ENCODE results near the gene P2RY12. TPM values are rescaled to one million over a fixed set of nuclear protein-coding genes. Genes with fewer than 3 reads are reported as not detected.

P2RY12 gene
- total and polyA plus RNA-seq, 2 donors (not counting 1 experiment from before 2014, with no cell fraction given) = 0.34 to 2.5 TPM

GRCh38 chr3:151305060-151305774, 79.3 kb downstream of the P2RY12 start:
- no peaks in the 10 kb centered on the region for H4K20me1 ChIP-seq (ENCODE audit: control insufficient read depth, extremely low read depth, insufficient read depth, low read length)
- H3K9ac ChIP-seq (ENCODE audit: insufficient read depth, low read length) = no peak overlapping the region
- no peak overlapping the region for H2AFZ ChIP-seq (ENCODE audit: low read length)
- DNase-seq (ENCODE audit: low read depth in 2 of 2) = peak; percentile 97 to 99
- TF ChIP-seq CTCF (conservative IDR thresholded peaks at IDR 0.05 in 1 of 2, IDR thresholded peaks at IDR 0.05 in 1 of 2; ENCODE audit: low read depth in 1 of 2, low read length in 2 of 2) = peak; percentile 16 to 24
- TF ChIP-seq EZH2 (IDR thresholded peaks at IDR 0.05; ENCODE audit: low read length, missing control alignments) = no peak
- H3K27me3 ChIP-seq (ENCODE audit: control insufficient read depth, insufficient read depth, low read length) = no peaks in the 10 kb centered on the region
- H3K4me3 ChIP-seq (replicated peaks in 1 of 4; ENCODE audit: control extremely low read depth in 1 of 4, insufficient read depth in 1 of 4, low read depth in 3 of 4, low read length in 4 of 4) = peak overlapping the region in 1 of 4 experiments; percentile 9
- peak overlapping the region; percentile 42 for H3K27ac ChIP-seq (ENCODE audit: insufficient read depth, low read length)
- H3K4me1 ChIP-seq (ENCODE audit: control insufficient read depth, extremely low read depth, insufficient read depth, low read length) = peaks cover 28% of the 10 kb centered on the region
- no peaks in the 10 kb centered on the region for H3K9me3 ChIP-seq (ENCODE audit: control insufficient read depth, insufficient read depth, low read depth, low read length)
- H3K4me2 ChIP-seq (ENCODE audit: extremely low read depth, insufficient read depth, low read length) = peak overlapping the region; percentile 45
- no peaks in the 10 kb centered on the region for H3K36me3 ChIP-seq (ENCODE audit: control insufficient read depth, insufficient read depth, low read length)
- no peaks in the 10 kb centered on the region for H3K79me2 ChIP-seq (ENCODE audit: control insufficient read depth, insufficient read depth, low read length)

DNA sequence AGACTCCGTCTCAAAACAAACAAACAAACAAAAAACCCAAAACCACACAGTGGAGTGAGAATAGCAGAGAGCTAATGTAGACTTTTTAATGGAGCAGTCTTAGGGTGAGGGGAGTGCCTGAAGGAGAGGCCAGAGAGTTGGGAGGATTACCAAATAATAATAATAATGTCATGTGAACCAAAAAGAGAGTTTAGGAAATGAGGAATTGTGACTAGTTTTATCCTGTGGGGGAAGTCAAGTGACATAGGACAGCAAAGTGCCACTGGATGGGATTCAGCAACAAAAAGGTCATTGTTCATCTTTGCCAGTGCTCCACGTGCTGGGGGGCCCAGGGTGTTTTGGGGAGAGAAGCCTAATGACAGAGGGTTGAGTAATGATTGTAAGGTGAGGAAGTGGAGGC, 80.8 kb downstream of the P2RY12 start:
- H2AFZ ChIP-seq (ENCODE audit: low read length) = no peak overlapping the region
- H3K4me3 ChIP-seq (replicated peaks in 1 of 4; ENCODE audit: control extremely low read depth in 1 of 4, insufficient read depth in 1 of 4, low read depth in 3 of 4, low read length in 4 of 4) = no peak overlapping the region
- TF ChIP-seq EZH2 (IDR thresholded peaks at IDR 0.05; ENCODE audit: low read length, missing control alignments) (no peak), CTCF (conservative IDR thresholded peaks at IDR 0.05 in 1 of 2, IDR thresholded peaks at IDR 0.05 in 1 of 2; ENCODE audit: low read depth in 1 of 2, low read length in 2 of 2) (no peak)
- H3K27me3 ChIP-seq (ENCODE audit: control insufficient read depth, insufficient read depth, low read length) = no peaks in the 10 kb centered on the region
- H3K36me3 ChIP-seq (ENCODE audit: control insufficient read depth, insufficient read depth, low read length) = no peaks in the 10 kb centered on the region
- H3K79me2 ChIP-seq (ENCODE audit: control insufficient read depth, insufficient read depth, low read length) = no peaks in the 10 kb centered on the region
- no peak overlapping the region for H3K9ac ChIP-seq (ENCODE audit: insufficient read depth, low read length)
- no peak overlapping the region for H3K27ac ChIP-seq (ENCODE audit: insufficient read depth, low read length)
- H3K9me3 ChIP-seq (ENCODE audit: control insufficient read depth, insufficient read depth, low read depth, low read length) = no peaks in the 10 kb centered on the region
- H3K4me1 ChIP-seq (ENCODE audit: control insufficient read depth, extremely low read depth, insufficient read depth, low read length) = peaks cover 28% of the 10 kb centered on the region
- H3K4me2 ChIP-seq (ENCODE audit: extremely low read depth, insufficient read depth, low read length) = no peak overlapping the region
- no peaks in the 10 kb centered on the region for H4K20me1 ChIP-seq (ENCODE audit: control insufficient read depth, extremely low read depth, insufficient read depth, low read length)
- no peak for DNase-seq (ENCODE audit: low read depth in 2 of 2)

GRCh38 chr3:151301787-151302186, 82.8 kb downstream of the P2RY12 start:
- DNase-seq (ENCODE audit: low read depth in 2 of 2) = peak; percentile 87 to 90
- no peaks in the 10 kb centered on the region for H3K27me3 ChIP-seq (ENCODE audit: control insufficient read depth, insufficient read depth, low read length)
- no peak overlapping the region for H3K4me3 ChIP-seq (replicated peaks in 1 of 4; ENCODE audit: control extremely low read depth in 1 of 4, insufficient read depth in 1 of 4, low read depth in 3 of 4, low read length in 4 of 4)
- H3K36me3 ChIP-seq (ENCODE audit: control insufficient read depth, insufficient read depth, low read length) = no peaks in the 10 kb centered on the region
- no peaks in the 10 kb centered on the region for H3K79me2 ChIP-seq (ENCODE audit: control insufficient read depth, insufficient read depth, low read length)
- no peak overlapping the region for H3K27ac ChIP-seq (ENCODE audit: insufficient read depth, low read length)
- H2AFZ ChIP-seq (ENCODE audit: low read length) = no peak overlapping the region
- H3K4me2 ChIP-seq (ENCODE audit: extremely low read depth, insufficient read depth, low read length) = no peak overlapping the region
- H3K4me1 ChIP-seq (ENCODE audit: control insufficient read depth, extremely low read depth, insufficient read depth, low read length) = peaks cover 26% of the 10 kb centered on the region
- TF ChIP-seq EZH2 (IDR thresholded peaks at IDR 0.05; ENCODE audit: low read length, missing control alignments) (no peak), CTCF (conservative IDR thresholded peaks at IDR 0.05 in 1 of 2, IDR thresholded peaks at IDR 0.05 in 1 of 2; ENCODE audit: low read depth in 1 of 2, low read length in 2 of 2) (no peak)
- H4K20me1 ChIP-seq (ENCODE audit: control insufficient read depth, extremely low read depth, insufficient read depth, low read length) = no peaks in the 10 kb centered on the region
- H3K9me3 ChIP-seq (ENCODE audit: control insufficient read depth, insufficient read depth, low read depth, low read length) = no peaks in the 10 kb centered on the region
- H3K9ac ChIP-seq (ENCODE audit: insufficient read depth, low read length) = no peak overlapping the region

Data from fibroblast of lung (primary cell).